Nucleus accumbens (tissue), 56 donors: ENCODE measurements around the gene PRELID3B.

Experiments
- DNase-seq, 56 donors: peaks; one replicate each; lab custom pipeline; 2025; lab: John Stamatoyannopoulos, UW

PRELID3B gene

GRCh38 chr20:59028812-59029211 is 13.8 kb downstream of the PRELID3B start:
- no peak for DNase-seq

GRCh38 chr20:59027741-59028320 is 14.8 kb downstream of the PRELID3B start:
- no peak for DNase-seq

- no peak for DNase-seq
These were observed 15.5 kb downstream of the PRELID3B start for GRCh38 chr20:59026904-59027740.

GRCh38 chr20:59025511-59025910 is 17.1 kb downstream of the PRELID3B start:
- no peak for DNase-seq

DNA sequence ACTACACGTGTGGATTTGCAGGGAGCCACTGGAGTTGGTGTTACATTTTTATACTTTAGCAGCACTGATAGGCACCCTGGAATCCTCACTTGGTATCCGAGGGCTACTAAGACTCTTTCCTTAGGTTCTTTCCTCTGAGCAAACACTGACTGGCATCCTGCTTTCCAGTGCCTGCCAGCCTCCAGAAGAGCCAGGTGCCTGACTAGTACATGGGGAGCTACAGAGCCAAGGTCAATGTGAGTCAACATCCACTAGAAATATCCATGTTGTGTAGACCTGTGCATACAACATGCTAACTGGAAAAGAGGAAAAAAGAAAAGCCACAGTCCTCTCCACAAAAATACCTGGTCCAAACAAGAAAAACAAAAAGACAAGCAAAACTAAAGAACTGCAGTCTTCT is 17.5 kb downstream of the PRELID3B start:
- DNase-seq: no peak

- no peak for DNase-seq
These were observed 18.5 kb downstream of the PRELID3B start for GRCh38 chr20:59024111-59024530.

DNA sequence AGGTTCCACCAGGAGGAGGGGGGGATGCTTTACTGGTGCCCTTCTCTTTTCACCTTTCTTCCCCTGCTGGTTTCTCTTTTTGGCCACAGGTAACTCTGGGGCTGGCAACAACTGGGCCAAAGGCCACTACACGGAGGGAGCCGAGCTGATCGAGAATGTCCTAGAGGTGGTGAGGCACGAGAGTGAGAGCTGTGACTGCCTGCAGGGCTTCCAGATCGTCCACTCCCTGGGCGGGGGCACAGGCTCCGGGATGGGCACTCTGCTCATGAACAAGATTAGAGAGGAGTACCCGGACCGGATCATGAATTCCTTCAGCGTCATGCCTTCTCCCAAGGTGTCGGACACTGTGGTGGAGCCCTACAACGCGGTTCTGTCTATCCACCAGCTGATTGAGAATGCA is 19.0 kb downstream of the PRELID3B start:
- DNase-seq: no peak

DNA sequence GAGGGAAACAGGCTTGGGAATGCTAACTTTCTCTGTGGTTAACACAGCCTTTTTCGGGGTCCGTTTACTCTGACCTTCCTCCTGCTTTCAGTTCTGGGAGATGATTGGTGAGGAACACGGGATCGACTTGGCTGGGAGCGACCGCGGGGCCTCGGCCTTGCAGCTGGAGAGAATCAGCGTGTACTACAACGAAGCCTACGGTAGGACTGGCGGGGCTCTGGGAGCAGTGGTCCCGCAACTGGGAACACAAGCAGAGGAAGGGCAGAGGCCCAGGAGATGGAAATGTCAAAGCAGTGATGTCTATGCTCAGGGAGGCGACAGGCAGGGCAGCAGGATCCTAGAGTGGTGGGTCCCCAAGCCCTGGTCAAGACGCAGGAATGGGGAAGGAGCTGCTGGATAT is 19.8 kb downstream of the PRELID3B start:
- no peak for DNase-seq

GRCh38 chr20:59020938-59021551 is 21.5 kb downstream of the PRELID3B start:
- DNase-seq: no peak

DNA sequence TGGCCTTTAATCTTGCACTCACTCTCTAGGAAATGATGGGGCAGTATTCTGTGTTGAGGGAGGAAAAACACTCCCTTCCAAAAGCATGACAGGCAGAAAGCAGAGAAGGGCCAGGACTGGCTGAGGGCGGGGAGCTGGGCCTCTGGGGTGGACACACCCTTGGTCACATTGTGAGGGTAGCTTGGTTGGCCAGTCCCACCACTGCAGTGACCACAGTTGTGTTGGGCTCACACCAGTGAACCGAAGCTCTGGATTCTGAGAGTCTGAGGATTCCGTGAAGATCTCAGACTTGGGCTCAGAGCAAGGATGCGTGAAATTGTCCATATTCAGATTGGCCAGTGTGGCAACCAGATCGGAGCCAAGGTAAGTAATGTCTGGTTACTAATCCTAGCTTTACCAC is 23.4 kb downstream of the PRELID3B start, which contains the start of gene TUBB1:
TSS of gene TUBB1 (plus strand) at position 213 of the 400 bp plus-strand sequence. CDS start at position 307, 94 bp downstream.
- DNase-seq: no peak

DNA sequence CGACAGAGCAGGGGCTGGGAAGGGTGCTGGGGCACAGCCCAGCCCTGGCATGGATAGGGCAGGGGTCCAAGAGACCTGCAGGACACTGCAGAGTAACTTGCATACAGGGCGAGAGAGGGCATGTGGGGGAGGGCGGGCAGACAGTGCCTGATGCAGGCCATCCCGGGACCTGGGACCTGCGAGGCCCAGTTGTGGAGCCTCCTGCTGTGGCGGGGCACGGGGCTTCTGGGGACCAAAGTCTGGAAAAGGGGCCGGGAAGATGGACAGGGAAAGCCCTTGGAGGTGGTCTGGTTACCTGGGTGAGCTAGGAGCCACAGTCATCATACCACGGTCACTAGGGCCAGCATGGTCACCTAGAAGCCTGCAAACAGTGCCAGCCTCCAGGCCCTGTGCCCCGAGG is 23.8 kb downstream of the PRELID3B start:
- no peak for DNase-seq

DNA sequence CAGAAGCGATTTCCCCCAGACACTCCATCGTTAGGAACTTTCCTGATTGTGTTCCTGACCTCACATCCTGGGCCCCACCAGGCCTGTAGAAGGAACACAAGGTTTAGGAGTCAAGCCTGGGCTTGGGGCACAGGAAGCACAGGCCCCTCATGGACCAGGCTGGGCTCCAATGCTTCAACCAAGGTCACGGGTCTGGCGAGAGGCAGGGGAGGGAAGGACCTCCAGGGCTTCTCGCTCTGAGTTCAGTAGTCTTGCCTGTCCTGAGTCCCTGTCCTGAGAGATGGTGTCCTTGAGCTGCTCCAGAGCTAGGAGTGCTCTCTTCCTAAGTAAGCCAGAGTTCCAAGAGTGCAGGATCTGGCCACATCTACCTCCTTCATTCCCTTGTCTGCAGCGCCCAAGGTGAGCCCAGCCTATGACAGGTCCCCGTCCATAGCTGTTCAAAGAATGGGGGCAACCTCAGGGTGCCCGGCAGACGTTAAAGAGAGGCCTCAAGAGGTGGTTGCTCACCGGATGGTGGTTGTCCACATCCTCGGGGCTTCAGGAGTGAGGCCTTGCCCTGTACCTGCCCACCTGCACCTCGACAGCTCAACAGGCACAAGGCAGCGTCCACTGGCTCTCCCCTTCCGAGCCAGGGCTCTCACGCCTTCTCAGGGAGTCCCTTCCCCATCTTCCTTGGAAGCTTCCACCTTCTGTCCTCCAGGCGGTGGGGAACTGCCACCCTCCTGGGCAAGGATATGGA is 24.9 kb downstream of the PRELID3B start:
- no peak for DNase-seq

- DNase-seq: no peak
These were observed 25.6 kb downstream of the PRELID3B start for GRCh38 chr20:59016795-59017492.

GRCh38 chr20:59015812-59016711 is 26.5 kb downstream of the PRELID3B start:
- DNase-seq: no peak

GRCh38 chr20:59015411-59015810 is 27.2 kb downstream of the PRELID3B start:
- DNase-seq: no peak

DNA sequence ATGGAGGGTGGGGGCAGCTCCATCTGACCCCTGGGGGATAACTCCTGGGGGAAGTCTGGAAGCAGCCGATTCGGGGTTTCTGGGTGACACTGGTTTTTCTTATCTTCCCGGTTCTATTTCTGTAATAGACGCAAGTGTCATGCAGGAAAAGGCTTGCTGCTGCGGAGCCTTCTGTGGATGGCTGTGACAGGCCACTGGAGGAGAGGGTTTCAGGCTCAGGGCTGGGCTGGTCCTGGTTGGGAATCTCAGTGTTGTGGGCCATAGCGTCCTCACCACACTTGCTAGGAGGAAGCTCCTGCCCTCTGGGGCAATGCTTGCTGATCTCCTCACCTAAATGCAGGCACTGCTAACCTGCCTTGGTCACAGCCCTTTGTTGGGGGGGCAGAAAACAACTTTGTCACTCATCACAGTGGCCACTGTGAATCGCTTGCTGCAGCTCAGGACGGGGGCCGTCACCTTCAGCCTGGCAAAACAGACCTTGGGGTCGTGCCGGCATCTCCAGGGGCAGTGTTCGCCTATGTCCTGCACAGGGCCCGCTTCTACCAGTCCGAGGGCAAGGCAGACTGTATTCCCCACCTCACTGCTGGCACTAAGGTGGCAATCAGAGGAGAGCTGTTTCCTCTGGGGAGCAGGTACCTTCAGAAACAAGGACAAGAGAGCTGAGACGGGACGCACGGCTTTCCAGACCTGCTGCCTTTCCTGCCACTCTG is 27.8 kb downstream of the PRELID3B start:
- DNase-seq: no peak

DNA sequence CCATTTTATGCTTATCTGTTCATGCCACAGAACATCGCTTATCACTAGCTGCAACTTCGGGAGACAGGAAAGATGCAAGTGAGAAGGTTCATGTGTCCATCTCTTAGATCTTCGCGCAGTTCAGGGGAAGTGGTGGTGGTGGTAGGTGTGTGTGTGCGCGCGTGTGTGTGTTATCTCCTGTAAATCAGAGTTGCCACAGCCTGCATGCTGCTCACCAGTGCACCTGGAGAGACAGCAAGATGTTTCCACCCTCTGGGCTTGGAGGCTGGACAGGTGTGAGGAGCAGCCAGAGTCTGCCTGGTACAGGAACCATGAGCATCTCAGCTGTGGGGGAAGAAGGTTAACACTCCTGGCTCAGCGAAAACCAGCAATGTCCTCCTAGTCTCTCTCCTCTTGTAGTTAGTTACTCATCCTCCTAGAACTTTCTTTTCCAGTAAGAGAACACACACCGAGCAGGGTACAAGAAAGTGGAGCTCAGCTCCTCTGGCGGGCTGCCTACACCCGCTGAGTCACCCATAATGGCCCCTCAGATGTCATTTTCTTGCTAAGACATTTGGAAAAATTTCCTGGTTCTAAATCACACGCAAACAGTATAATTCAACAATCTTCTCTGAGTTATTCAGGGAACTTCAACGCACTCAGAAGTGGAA is 28.5 kb downstream of the PRELID3B start:
- DNase-seq: peak in 11 of 56 donors; percentile 28 to 70 (median 41)
